GM23338 (cell line): ENCODE results near the gene HCN2. TPM values are rescaled to one million over a fixed set of nuclear protein-coding genes. Genes with fewer than 3 reads are reported as not detected.

Experiments used
- ATAC-seq: fragments of 200-7000 bp; cut with Tn5 transposase; 3 replicates; pipeline ENCODE4 v1.9.1; 2020
- DNase-seq: peaks from one replicate; pipeline ENCODE4 v3.0.0-alpha.2; 2015; ENCODE audit warnings: low spot score
- H2AFZ ChIP-seq: fragments of 200-600 bp; sonication (generic); 2 replicates; pipeline ENCODE4 v1.8.0; 2016; ENCODE audit warnings: antibody characterized with exemption, mild to moderate bottlenecking, moderate library complexity
- H3F3A ChIP-seq: fragments of 200-600 bp; sonication (generic); replicated peaks from 2 replicates; pipeline ENCODE4 v1.8.0; 2017; ENCODE audit warnings: antibody characterized with exemption, mixed run types, low read depth
- H3K27ac ChIP-seq: fragments of 200-600 bp; sonication (generic); 2 replicates; pipeline ENCODE4 v1.6.1; 2016; ENCODE audit warnings: low read depth
- H3K27me3 ChIP-seq: fragments of 200-600 bp; sonication (generic); 2 replicates; pipeline ENCODE4 v1.8.0; 2016; ENCODE audit warnings: mild to moderate bottlenecking, mixed run types, moderate library complexity; ENCODE audit not compliant: insufficient read depth
- H3K36me3 ChIP-seq: fragments of 200-600 bp; sonication (generic); 2 replicates; pipeline ENCODE4 v1.8.0; 2016; ENCODE audit warnings: mild to moderate bottlenecking; ENCODE audit not compliant: insufficient read depth
- H3K4me1 ChIP-seq: fragments of 200-600 bp; sonication (generic); 2 replicates; pipeline ENCODE4 v1.8.0; 2016; ENCODE audit warnings: mild to moderate bottlenecking, moderate library complexity; ENCODE audit not compliant: insufficient read depth
- H3K4me2 ChIP-seq: fragments of 200-600 bp; sonication (generic); 2 replicates; pipeline ENCODE4 v1.7.1; 2017; ENCODE audit warnings: mixed run types
- H3K4me3 ChIP-seq: fragments of 200-600 bp; sonication (generic); 2 replicates; pipeline ENCODE4 v1.6.1; 2016; ENCODE audit warnings: mixed run types
- H3K79me2 ChIP-seq: fragments of 200-600 bp; sonication (generic); replicated peaks from 2 replicates; pipeline ENCODE4 v1.8.0; 2017; ENCODE audit warnings: mild to moderate bottlenecking; ENCODE audit not compliant: insufficient read depth
- H3K9me2 ChIP-seq: fragments of 200-600 bp; sonication (generic); 2 replicates; pipeline ENCODE4 v1.8.0; 2017; ENCODE audit not compliant: insufficient read depth
- H4K20me1 ChIP-seq: fragments of 200-600 bp; sonication (generic); replicated peaks from 2 replicates; pipeline ENCODE4 v1.8.0; 2017; ENCODE audit warnings: mild to moderate bottlenecking; ENCODE audit not compliant: insufficient read depth
- H3K27ac Mint-ChIP-seq: 2 replicates; pipeline ENCODE4 v1.8.0; 2020; ENCODE audit warnings: inconsistent platforms, mild to moderate bottlenecking, moderate library complexity, mixed read lengths
- H3K27me3 Mint-ChIP-seq: 3 replicates; pipeline ENCODE4 v1.8.0; 2022; ENCODE audit warnings: low read depth, mild to moderate bottlenecking, moderate library complexity, mixed read lengths, inconsistent platforms; ENCODE audit not compliant: insufficient read depth, poor library complexity
- H3K36me3 Mint-ChIP-seq: 3 replicates; pipeline ENCODE4 v1.8.0; 2021; ENCODE audit warnings: low read depth, mild to moderate bottlenecking, inconsistent platforms, moderate library complexity, mixed read lengths
- H3K4me1 Mint-ChIP-seq: 3 replicates; pipeline ENCODE4 v1.8.0; 2020; ENCODE audit warnings: mild to moderate bottlenecking, inconsistent platforms, mixed read lengths
- H3K4me3 Mint-ChIP-seq: 3 replicates; pipeline ENCODE4 v1.8.0; 2021; ENCODE audit warnings: moderate library complexity, mild to moderate bottlenecking, inconsistent platforms, mixed read lengths
- H3K9me3 Mint-ChIP-seq: 3 replicates; pipeline ENCODE4 v1.8.0; 2020; ENCODE audit warnings: moderate library complexity, mild to moderate bottlenecking, inconsistent platforms, mixed read lengths
- CREB1 ChIP-seq: fragments of 250-450 bp; sonication (Bioruptor Pico); IDR thresholded peaks from 2 replicates; pipeline ENCODE4 v1.5.0; 2020; ENCODE audit warnings: low read depth, mild to moderate bottlenecking, moderate library complexity
- EZH2 ChIP-seq: fragments of 200-600 bp; sonication (generic); IDR thresholded peaks from one replicate; pipeline ENCODE4 v1.8.0; 2017; ENCODE audit warnings: antibody characterized with exemption, mild to moderate bottlenecking, low read depth; ENCODE audit not compliant: unreplicated experiment
- EZH2phosphoT487 ChIP-seq: fragments of 200-600 bp; sonication (generic); IDR thresholded peaks from one replicate; pipeline ENCODE4 v1.8.1; 2018; ENCODE audit warnings: antibody characterized with exemption; ENCODE audit not compliant: unreplicated experiment
- JUNB ChIP-seq: IDR thresholded peaks from one replicate; pipeline ENCODE4 v1.6.1; 2016; ENCODE audit warnings: antibody characterized with exemption; ENCODE audit not compliant: unreplicated experiment
- POLR2AphosphoS5 ChIP-seq: IDR thresholded peaks from 2 replicates; pipeline ENCODE4 v1.6.1; 2016; ENCODE audit warnings: antibody characterized with exemption, low read depth
- STAT1 ChIP-seq: IDR thresholded peaks from one replicate; pipeline ENCODE4 v1.6.1; 2016; ENCODE audit warnings: antibody characterized with exemption; ENCODE audit not compliant: unreplicated experiment
- ZNF114 ChIP-seq: fragments of 250-450 bp; sonication (Bioruptor Pico); IDR thresholded peaks from 2 replicates; pipeline ENCODE4 v1.5.0; 2020; ENCODE audit warnings: mild to moderate bottlenecking, moderate library complexity
- ZNF331 ChIP-seq: fragments of 250-450 bp; sonication (Bioruptor Pico); IDR thresholded peaks from 2 replicates; pipeline ENCODE4 v1.5.0; 2020; ENCODE audit warnings: low read depth, mild to moderate bottlenecking, moderate library complexity
- polyA plus RNA-seq: library from polyadenylated mRNA; unstranded; fragments of >200 nt; fragmentation: Nextera tagmentation; extraction: Ambion mirVana; gene quantifications from 2 replicates; pipeline ENCODE4 v1.2.1, GENCODE V29; 2016
- total RNA-seq: library from RNA; depleted of rRNA; stranded (reverse); fragments of >200 nt; shearing (Covaris generic); gene quantifications from 2 replicates; pipeline ENCODE4 v1.2.3, GENCODE V29; 2014
- TF ChIP-seq, protein P1 (sequence below): fragments of 250-450 bp; sonication (Bioruptor Pico); IDR thresholded peaks from 2 replicates; pipeline ENCODE4 v1.5.0; 2020; ENCODE audit warnings: mild to moderate bottlenecking, moderate library complexity
- TF ChIP-seq, protein P2 (sequence below), 2 experiments: fragments of 200-600 bp in 1 of 2; sonication (generic) in 1 of 2; conservative IDR thresholded peaks; 2 replicates each; pipeline versions ENCODE4 v1.5.1 to v1.6.1; 2016 to 2017; ENCODE audit warnings: antibody characterized with exemption in 2 of 2, low read depth in 2 of 2, mild to moderate bottlenecking in 2 of 2, moderate library complexity in 1 of 2
- TF ChIP-seq, protein P3 (sequence below): IDR thresholded peaks from one replicate; pipeline ENCODE4 v1.6.1; 2018; ENCODE audit warnings: antibody characterized with exemption; ENCODE audit not compliant: unreplicated experiment
- TF ChIP-seq, protein P4 (sequence below): IDR thresholded peaks from 2 replicates; pipeline ENCODE4 v1.6.1; 2016; ENCODE audit warnings: antibody characterized with exemption

HCN2 gene
- total and polyA plus RNA-seq, 2 experiments from 2014 or later: 0.06 to 2.9 TPM

DNA sequence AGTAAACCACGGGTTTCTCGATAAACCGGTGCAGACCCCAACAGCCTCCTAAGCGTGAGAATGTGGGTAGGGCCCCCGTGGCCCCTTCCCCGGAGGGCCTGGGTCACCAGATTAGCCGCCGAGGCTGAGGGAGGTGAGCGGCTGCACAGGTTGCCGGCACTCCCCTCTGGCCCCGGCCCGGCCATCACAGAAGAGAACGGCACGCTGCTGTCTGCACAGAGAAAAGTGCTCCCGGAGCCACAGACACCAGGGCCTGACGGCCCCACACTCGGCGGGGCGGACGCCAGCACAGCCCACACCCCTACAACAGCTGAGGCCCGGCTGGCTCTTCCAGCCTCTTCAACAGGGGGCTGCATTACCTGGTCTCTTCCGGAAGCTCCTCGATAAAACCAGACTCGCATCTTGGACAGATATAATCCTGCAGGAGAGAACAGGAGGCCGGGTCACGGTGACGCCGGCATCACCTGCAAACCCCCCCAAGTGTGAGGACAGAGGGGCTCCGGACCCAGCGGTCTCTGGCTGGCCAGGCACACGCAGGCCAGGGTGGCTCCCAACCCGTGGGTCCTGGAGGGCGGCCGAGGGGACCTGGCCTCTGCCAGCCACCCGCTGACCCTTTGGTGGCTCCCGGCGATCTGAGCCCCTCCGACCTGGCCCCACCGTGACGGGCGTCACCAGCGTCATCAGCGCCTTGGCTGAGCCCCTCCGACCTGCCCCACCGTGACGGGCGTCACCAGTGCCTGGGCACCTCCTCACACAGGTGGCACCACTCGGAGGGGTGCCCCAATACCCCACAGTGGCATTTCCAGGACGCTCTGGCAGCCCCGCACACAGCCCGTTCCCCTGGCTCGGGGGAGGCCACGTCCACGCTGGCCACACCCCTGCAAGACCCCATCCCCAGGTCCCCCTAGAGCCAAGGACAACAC is 63.0 kb downstream of the HCN2 start:
- Histone ChIP-seq H3K27me3 (no peaks in the 10 kb centered on the region), H3K36me3 (no peaks in the 10 kb centered on the region), H3K27ac (no peak overlapping the region), H3F3A (peaks cover 3% of the 10 kb centered on the region; the same call in 1 of the 2 replicates), H3K79me2 (peaks cover 56% of the 10 kb centered on the region), H3K4me3 (no peak overlapping the region), H3K4me1 (no peaks in the 10 kb centered on the region), H4K20me1 (peaks cover 20% of the 10 kb centered on the region), H3K4me2 (no peak overlapping the region), H3K9me2 (no peaks in the 10 kb centered on the region), H2AFZ (no peak overlapping the region)
- DNase-seq: no peak
- Mint-ChIP-seq H3K36me3 (peaks cover 25% of the 10 kb centered on the region), H3K27ac (no peak overlapping the region), H3K9me3 (no peaks in the 10 kb centered on the region), H3K27me3 (peaks cover 8% of the 10 kb centered on the region), H3K4me1 (no peaks in the 10 kb centered on the region; the same call in 2 of the 3 replicates), H3K4me3 (no peak overlapping the region)
- ATAC-seq: no peak
- no peak for TF ChIP-seq EZH2phosphoT487
- TF ChIP-seq, protein P1, sequence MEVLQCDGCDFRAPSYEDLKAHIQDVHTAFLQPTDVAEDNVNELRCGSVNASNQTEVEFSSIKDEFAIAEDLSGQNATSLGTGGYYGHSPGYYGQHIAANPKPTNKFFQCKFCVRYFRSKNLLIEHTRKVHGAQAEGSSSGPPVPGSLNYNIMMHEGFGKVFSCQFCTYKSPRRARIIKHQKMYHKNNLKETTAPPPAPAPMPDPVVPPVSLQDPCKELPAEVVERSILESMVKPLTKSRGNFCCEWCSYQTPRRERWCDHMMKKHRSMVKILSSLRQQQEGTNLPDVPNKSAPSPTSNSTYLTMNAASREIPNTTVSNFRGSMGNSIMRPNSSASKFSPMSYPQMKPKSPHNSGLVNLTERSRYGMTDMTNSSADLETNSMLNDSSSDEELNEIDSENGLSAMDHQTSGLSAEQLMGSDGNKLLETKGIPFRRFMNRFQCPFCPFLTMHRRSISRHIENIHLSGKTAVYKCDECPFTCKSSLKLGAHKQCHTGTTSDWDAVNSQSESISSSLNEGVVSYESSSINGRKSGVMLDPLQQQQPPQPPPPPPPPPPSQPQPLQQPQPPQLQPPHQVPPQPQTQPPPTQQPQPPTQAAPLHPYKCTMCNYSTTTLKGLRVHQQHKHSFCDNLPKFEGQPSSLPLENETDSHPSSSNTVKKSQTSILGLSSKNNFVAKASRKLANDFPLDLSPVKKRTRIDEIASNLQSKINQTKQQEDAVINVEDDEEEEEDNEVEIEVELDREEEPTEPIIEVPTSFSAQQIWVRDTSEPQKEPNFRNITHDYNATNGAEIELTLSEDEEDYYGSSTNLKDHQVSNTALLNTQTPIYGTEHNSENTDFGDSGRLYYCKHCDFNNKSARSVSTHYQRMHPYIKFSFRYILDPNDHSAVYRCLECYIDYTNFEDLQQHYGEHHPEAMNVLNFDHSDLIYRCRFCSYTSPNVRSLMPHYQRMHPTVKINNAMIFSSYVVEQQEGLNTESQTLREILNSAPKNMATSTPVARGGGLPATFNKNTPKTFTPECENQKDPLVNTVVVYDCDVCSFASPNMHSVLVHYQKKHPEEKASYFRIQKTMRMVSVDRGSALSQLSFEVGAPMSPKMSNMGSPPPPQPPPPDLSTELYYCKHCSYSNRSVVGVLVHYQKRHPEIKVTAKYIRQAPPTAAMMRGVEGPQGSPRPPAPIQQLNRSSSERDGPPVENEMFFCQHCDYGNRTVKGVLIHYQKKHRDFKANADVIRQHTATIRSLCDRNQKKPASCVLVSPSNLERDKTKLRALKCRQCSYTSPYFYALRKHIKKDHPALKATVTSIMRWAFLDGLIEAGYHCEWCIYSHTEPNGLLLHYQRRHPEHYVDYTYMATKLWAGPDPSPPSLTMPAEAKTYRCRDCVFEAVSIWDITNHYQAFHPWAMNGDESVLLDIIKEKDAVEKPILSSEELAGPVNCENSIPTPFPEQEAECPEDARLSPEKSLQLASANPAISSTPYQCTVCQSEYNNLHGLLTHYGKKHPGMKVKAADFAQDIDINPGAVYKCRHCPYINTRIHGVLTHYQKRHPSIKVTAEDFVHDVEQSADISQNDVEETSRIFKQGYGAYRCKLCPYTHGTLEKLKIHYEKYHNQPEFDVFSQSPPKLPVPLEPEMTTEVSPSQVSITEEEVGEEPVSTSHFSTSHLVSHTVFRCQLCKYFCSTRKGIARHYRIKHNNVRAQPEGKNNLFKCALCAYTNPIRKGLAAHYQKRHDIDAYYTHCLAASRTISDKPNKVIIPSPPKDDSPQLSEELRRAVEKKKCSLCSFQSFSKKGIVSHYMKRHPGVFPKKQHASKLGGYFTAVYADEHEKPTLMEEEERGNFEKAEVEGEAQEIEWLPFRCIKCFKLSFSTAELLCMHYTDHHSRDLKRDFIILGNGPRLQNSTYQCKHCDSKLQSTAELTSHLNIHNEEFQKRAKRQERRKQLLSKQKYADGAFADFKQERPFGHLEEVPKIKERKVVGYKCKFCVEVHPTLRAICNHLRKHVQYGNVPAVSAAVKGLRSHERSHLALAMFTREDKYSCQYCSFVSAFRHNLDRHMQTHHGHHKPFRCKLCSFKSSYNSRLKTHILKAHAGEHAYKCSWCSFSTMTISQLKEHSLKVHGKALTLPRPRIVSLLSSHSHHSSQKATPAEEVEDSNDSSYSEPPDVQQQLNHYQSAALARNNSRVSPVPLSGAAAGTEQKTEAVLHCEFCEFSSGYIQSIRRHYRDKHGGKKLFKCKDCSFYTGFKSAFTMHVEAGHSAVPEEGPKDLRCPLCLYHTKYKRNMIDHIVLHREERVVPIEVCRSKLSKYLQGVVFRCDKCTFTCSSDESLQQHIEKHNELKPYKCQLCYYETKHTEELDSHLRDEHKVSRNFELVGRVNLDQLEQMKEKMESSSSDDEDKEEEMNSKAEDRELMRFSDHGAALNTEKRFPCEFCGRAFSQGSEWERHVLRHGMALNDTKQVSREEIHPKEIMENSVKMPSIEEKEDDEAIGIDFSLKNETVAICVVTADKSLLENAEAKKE (CRISPR knock-in tag): no peak
- TF ChIP-seq, protein P2, sequence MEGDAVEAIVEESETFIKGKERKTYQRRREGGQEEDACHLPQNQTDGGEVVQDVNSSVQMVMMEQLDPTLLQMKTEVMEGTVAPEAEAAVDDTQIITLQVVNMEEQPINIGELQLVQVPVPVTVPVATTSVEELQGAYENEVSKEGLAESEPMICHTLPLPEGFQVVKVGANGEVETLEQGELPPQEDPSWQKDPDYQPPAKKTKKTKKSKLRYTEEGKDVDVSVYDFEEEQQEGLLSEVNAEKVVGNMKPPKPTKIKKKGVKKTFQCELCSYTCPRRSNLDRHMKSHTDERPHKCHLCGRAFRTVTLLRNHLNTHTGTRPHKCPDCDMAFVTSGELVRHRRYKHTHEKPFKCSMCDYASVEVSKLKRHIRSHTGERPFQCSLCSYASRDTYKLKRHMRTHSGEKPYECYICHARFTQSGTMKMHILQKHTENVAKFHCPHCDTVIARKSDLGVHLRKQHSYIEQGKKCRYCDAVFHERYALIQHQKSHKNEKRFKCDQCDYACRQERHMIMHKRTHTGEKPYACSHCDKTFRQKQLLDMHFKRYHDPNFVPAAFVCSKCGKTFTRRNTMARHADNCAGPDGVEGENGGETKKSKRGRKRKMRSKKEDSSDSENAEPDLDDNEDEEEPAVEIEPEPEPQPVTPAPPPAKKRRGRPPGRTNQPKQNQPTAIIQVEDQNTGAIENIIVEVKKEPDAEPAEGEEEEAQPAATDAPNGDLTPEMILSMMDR (conservative IDR thresholded peaks at IDR 0.05; ENCODE audit: low read depth in 2 of 2): no peak
- no peak for TF ChIP-seq CREB1 (CRISPR knock-in tag)
- no peak for TF ChIP-seq ZNF331 (CRISPR knock-in tag)
- TF ChIP-seq EZH2: no peak
- TF ChIP-seq, protein P3, sequence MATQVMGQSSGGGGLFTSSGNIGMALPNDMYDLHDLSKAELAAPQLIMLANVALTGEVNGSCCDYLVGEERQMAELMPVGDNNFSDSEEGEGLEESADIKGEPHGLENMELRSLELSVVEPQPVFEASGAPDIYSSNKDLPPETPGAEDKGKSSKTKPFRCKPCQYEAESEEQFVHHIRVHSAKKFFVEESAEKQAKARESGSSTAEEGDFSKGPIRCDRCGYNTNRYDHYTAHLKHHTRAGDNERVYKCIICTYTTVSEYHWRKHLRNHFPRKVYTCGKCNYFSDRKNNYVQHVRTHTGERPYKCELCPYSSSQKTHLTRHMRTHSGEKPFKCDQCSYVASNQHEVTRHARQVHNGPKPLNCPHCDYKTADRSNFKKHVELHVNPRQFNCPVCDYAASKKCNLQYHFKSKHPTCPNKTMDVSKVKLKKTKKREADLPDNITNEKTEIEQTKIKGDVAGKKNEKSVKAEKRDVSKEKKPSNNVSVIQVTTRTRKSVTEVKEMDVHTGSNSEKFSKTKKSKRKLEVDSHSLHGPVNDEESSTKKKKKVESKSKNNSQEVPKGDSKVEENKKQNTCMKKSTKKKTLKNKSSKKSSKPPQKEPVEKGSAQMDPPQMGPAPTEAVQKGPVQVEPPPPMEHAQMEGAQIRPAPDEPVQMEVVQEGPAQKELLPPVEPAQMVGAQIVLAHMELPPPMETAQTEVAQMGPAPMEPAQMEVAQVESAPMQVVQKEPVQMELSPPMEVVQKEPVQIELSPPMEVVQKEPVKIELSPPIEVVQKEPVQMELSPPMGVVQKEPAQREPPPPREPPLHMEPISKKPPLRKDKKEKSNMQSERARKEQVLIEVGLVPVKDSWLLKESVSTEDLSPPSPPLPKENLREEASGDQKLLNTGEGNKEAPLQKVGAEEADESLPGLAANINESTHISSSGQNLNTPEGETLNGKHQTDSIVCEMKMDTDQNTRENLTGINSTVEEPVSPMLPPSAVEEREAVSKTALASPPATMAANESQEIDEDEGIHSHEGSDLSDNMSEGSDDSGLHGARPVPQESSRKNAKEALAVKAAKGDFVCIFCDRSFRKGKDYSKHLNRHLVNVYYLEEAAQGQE: no peak
- TF ChIP-seq ZNF114 (CRISPR knock-in tag): no peak
- no peak for TF ChIP-seq JUNB
- no peak for TF ChIP-seq POLR2AphosphoS5
- no peak for TF ChIP-seq STAT1
- TF ChIP-seq, protein P4, sequence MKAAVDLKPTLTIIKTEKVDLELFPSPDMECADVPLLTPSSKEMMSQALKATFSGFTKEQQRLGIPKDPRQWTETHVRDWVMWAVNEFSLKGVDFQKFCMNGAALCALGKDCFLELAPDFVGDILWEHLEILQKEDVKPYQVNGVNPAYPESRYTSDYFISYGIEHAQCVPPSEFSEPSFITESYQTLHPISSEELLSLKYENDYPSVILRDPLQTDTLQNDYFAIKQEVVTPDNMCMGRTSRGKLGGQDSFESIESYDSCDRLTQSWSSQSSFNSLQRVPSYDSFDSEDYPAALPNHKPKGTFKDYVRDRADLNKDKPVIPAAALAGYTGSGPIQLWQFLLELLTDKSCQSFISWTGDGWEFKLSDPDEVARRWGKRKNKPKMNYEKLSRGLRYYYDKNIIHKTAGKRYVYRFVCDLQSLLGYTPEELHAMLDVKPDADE: no peak
